Mammary epithelial cell (primary cell): Measurements from ENCODE around the gene LCOR.

ENCODE experiments used
- EZH2 ChIP-seq: IDR thresholded peaks from 2 replicates; pipeline ENCODE4 v1.6.1; 2012; ENCODE audit warnings: low read length, inconsistent platforms, borderline replicate concordance
- TF ChIP-seq, protein P1 (sequence below), 2 donors: IDR thresholded peaks in 1 of 2; conservative IDR thresholded peaks in 1 of 2; 2 replicates each; pipeline ENCODE4 v1.5.1; 2011 to 2012; ENCODE audit warnings: inconsistent platforms in 2 of 2, low read length in 2 of 2, mild to moderate bottlenecking in 2 of 2, control low read depth in 1 of 2, low read depth in 1 of 2; ENCODE audit not compliant: insufficient read depth in 1 of 2; ENCODE audit errors: extremely low read depth in 1 of 2

DNA sequence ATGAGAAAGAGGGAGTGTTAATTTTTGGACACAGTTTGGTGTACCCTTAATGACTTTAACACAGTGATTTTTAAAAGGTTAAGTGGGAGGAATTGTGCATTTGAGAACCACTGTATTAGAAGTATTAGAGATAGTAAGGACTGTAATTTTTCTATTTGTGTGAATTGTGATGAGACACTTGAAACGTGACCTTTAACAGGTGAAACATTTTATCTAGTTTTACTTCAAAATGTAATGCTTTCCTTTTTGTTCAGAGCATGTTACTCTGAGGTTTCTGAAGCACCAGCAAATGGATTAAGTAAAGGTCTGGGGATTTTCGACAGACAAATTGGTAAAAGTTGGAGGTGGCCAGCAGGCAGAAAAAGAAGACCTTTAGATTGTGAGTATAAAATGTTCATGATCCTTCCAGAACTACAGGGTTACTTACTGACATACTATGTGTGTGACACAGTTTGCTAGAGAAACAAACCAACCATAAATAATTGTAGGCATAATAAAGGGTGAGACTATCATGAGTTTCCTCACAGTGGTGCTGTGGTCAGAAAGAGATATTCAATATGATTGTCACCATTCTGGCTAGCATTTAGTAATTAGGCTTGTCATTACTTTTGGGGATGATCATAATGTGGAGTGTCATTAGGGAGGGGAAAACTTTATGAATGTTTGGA is 26.1 kb downstream of the LCOR start:
- TF ChIP-seq, protein P1, sequence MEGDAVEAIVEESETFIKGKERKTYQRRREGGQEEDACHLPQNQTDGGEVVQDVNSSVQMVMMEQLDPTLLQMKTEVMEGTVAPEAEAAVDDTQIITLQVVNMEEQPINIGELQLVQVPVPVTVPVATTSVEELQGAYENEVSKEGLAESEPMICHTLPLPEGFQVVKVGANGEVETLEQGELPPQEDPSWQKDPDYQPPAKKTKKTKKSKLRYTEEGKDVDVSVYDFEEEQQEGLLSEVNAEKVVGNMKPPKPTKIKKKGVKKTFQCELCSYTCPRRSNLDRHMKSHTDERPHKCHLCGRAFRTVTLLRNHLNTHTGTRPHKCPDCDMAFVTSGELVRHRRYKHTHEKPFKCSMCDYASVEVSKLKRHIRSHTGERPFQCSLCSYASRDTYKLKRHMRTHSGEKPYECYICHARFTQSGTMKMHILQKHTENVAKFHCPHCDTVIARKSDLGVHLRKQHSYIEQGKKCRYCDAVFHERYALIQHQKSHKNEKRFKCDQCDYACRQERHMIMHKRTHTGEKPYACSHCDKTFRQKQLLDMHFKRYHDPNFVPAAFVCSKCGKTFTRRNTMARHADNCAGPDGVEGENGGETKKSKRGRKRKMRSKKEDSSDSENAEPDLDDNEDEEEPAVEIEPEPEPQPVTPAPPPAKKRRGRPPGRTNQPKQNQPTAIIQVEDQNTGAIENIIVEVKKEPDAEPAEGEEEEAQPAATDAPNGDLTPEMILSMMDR (conservative IDR thresholded peaks at IDR 0.05 in 1 of 2, IDR thresholded peaks at IDR 0.05 in 1 of 2; ENCODE audit: extremely low read depth in 1 of 2, insufficient read depth in 1 of 2, low read depth in 1 of 2, low read length in 2 of 2), result no peak
- no peak for TF ChIP-seq EZH2
